GM21529 (cell line): ENCODE measurements around the gene KCNG2.
A peak's percentile ranks its signal among the peaks of the same experiment; 100 is the strongest.

Source experiments
- ATAC-seq: cut with Tn5 transposase; IDR thresholded peaks from one replicate; pipeline ENCODE4 v1.9.1; 2021; ENCODE audit not compliant: unreplicated experiment

The KCNG2 gene

DNA sequence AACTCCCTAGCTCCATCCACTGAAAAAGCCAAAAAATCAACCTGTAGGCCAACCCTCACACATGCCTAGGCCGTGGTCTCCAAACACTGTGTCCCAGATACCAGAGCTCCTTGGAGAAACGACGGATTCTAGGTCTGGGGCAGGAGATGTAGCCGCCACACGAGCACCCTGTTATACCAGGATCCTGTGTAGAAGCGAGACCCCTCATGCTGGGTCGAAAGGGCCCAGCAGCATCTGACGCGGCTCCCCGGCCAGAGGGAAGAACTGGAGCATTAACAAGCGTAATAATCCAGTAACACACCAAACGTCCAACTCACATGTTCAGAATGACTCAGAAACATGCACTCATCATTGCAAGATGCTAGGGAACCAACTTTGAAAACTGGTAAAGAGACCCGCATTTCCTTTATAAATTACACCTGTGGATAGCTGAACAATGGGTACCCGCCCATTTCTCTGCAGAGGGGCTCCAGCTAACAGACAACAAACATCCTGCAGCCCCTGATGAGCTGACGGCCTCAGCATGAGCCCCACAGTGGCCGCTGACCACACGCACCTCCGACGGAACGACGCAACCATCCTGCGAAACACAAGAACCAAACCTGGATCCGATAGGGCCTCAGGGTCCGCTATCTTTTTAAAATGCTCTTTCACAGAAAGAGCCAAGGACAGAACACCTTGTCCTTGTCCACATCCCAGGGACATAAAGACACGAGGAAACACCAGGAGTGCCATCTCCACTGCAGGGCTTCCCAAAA is 139.5 kb downstream of the KCNG2 start:
- no peak for ATAC-seq

- no peak for ATAC-seq
These were observed 140.5 kb downstream of the KCNG2 start for GRCh38 chr18:79938196-79938595.

DNA sequence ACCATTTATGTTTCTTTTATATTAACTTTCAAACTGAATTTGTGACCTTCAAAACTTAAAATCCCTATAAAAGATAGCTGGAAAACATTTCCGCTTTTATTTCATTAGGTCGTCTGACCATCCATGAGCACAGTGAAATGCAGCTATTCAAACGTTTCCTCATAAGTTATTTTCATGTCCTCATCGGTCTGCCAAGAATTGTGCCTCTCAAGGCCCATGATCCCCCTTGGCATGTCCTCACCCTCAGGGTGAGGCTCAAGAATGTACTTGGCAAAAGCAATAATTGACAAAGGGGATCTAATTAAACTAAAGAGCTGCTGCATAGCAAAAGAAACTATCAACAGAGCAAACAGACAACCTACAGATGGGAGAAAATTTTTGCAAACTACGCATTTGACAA is 141.4 kb downstream of the KCNG2 start:
- no peak for ATAC-seq

DNA sequence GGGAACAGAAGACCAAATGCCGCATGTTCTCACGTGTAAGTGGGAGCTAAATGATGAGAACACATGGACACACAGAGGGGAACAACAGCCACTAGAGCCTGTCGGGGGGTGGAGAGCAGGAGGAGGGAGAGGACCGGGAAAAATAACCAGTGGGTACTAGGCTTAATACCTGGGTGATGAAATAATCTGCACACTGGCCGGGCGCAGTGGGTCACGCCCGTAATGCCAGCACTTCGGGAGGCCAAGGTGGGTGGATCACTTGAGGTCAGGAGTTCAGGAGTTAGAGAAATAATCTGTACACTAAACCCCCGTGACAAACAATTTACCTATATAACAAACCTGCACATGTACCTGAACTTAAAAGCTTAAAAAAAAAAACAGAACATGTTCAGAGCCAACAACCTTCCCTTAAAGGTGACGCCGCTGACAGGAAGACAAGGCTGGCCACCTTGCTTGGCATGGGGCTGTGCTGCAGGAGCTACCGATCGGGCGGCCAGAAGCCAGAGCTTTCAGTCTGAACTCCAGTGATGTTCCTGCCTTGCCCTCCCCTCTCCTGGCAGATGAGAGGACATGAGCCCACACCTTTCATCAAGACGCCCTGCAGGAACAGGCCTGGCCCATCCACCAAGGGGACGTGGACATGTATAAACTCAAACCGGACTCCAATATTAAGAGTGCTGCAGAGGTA is 142.5 kb downstream of the KCNG2 start:
- ATAC-seq = no peak

- ATAC-seq = no peak
These were observed 143.2 kb downstream of the KCNG2 start for GRCh38 chr18:79940814-79941472.

GRCh38 chr18:79941473-79942119 is 143.9 kb downstream of the KCNG2 start:
- no peak for ATAC-seq

DNA sequence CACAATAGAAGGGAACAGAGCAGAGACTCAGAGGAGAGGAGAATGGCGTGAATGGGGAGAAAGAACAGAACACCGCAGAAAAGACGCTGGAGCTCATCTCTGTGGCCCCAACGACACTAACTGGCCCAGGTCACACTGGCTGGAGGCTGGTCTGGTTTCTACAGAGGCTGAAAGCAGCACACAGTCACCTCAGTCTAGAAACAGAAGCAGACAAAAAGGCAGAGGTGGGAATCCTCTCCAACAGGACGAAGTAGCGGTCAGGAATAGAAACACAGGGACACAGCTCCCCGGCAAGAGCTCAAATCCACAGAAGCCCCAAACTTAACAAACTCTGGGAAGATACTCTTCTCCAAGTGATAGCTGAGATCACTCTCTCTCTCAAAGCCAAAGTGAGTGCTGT is 144.5 kb downstream of the KCNG2 start:
- no peak for ATAC-seq

GRCh38 chr18:79942786-79943607 is 145.3 kb downstream of the KCNG2 start:
- no peak for ATAC-seq

DNA sequence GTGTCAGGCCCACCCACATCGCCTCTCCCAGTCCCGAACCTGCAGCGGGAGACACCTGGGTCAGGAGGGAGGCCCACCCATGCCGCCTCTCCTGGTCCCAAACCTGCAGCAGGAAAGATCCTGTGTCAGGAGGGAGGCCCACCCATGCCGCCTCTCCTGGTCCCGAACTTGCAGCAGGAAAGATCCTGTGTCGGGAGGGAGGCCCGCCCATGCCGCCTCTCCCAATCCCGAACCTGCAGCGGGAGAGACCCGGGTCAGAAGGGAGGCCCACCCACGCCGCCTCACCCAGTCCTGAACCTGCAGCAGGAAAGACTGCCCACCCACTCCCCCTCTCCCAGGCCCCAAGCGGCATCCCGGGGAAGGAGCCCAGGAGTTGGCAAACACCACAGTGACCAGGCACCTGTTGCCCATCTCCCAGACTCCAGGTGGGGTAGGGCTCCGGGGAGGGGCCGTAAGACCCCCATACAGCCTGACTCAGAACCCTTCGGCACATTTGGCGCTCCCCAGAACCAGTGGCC is 145.9 kb downstream of the KCNG2 start:
- ATAC-seq = no peak

DNA sequence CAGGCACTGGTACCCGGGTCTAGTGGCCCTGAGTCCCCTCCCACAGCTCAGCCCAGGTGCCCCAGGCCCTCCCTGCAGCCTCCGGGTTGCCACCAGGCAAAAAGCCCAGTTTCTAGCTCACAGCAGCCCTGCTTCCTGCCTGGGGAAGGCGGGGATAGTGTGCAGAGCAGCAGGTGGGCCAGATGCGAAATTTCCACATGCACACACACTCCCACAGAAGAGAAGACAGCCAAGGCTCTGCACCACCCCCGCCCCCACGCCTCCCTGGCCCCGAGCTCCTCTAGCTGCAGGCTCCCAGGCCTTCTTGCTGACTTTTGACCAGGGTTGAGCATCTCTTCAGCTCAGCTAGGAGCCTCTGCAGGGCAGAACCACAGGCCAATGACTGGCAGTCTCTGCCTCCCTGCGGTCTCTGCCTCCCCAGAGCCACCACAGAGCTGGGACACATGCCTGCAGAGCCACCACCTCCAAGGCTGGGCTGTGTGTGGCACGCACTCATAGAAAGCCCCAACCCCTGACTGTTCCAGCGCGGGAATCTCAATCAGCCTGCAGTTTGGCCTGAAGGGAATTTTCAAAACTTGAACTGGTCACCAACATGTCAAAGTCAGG is 146.5 kb downstream of the KCNG2 start:
- peak; percentile 50 for ATAC-seq

GRCh38 chr18:79944746-79945117 is 147.0 kb downstream of the KCNG2 start:
- peak; percentile 1 for ATAC-seq

GRCh38 chr18:79945118-79946042 is 147.6 kb downstream of the KCNG2 start:
- ATAC-seq = no peak

DNA sequence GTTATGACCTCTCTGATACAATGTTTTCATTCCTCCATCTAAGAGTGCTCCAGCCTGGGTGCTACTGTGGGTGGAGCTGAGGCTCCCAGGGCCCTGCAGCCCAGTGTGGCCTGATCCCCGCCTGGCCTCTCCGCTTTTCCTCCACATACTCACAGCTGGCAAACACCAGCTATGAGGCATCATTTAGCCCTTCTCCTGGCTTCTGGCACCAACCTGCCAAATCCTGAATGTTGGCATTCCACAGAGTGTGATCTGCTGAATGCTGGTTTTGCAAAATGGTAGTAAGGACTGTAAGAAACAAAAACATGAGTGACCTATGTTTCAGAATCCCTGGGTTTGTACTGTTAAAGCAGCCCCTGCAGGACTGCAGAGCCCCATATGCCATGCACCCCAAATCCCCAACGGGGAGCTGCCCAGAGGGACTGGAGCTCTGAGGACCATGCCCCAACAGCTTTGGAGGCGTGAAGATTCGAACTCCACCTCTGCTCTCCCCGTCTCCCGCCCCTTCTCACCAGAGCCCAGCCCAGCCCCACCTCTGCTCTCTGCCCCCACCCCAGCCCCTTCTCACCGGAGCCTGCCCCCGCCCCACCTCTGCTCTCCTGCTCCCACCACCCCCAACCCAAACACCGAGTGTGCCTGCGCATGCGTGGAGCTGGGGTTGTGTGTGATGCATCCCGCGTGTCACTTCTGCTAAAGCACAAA is 149.5 kb downstream of the KCNG2 start:
- no peak for ATAC-seq

DNA sequence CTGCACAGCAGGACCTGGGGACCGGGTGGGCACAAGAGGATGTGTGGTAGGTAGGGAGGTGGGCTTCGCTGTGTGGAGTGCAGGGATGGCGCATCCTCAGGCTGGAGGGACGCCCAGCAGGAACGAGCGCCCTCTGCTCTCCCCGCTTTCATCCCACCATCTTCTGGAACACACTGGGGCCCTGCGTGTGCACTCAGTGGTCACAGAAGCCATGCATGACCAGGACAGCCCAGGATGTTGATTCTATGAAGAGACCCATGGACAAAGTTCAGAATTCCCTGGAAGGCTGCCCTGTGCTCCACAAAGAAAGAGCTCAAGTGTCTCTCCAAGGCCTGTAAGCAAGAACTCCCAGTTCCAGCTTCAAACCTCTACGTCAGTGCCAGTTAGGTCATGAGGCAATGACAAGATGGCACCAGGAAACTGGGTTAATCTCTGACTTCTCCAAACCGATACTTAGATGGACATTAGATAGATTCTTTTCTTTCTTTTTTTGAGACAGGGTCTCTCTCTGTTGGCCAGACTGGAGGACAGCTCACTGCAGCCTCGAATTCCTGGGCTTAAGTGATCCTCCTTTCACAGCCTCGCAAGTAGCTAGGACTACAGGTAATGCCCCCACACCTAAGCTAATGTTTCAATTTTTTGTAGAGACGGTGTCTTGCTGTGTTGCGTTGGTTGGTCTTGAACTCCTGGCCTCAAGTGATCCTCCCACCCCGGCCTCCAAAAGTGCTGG is 150.3 kb downstream of the KCNG2 start:
- no peak for ATAC-seq

GRCh38 chr18:79948719-79949411 is 151.1 kb downstream of the KCNG2 start:
- no peak for ATAC-seq
